GM18868 (cell line): ENCODE results near the gene MAP1LC3B.
"Not testable (repeated sequence)": the region's sequence is repeated elsewhere in the genome, so short reads cannot be mapped to it uniquely, and the experiment has no call there.

Experiments
- ATAC-seq: cut with Tn5 transposase; IDR thresholded peaks from one replicate; pipeline ENCODE4 v1.9.1; 2021; ENCODE audit warnings: mild to moderate bottlenecking, moderate library complexity; ENCODE audit not compliant: unreplicated experiment

MAP1LC3B gene

DNA sequence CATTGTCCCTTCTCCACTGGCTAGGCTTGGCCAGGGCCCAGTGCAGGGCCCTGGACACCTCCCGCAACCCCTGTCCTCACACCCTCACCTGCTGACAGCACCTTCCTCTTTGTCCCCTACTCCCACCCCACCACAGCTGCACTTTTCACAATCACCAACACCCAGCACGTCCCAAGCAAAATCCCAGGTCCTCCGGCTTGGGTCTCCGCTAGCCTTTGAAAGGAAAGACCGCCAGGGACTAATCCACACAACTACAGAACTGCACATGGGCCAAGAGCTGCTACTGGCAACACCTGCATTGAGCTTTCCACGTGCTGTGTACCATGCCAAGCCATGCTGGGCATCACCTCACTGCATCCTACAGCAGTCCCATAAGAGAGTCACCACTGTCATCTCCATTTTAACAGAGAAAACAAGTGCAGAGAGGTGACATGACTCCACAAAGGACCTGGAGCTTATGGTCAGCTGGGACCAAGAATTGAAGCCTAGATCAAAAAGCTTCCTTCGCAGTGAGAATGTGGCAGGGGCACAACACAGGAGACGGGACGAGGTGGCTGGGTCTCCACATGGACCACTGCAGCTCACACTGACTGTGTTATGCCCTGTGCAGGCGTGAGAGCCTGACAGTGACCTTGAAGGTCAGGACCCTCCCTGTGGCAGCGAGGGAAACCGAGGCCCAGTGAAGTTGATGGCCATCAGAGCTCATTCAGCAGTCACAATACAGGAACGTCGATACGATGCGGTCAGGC is 31.1 kb upstream of the MAP1LC3B start:
- ATAC-seq: no peak

DNA sequence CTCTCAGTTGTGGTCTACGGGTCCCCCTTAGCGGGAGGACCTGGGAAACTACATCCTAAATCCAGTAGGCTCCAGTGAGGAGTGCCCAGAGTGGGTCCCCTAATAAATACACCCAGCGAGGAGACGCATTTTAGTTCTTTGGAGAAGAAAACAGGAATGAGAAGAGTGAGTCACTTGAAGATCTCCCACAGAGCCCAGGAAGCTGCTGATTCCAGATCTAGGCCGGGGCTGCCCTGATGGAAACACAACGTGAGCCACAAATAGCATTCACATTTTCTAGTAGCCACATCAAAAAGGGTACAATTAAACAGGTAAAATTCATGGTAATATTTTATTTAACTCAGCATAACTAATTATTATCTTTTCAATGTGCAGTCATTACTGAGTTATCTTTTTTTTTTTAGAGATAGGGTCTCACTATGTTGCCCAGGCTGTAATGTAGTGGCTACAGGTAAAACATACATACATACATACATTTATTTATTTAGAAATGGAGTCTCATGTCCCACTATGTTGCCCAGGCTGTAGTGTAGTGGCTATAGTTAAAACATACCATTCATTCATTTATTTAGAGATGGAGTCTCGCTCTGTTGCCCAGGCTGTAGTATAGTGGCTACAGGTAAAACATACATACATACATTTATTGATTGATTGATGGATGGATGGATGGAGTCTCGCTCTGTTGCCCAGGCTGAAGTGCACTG is 30.1 kb upstream of the MAP1LC3B start:
- no peak for ATAC-seq

DNA sequence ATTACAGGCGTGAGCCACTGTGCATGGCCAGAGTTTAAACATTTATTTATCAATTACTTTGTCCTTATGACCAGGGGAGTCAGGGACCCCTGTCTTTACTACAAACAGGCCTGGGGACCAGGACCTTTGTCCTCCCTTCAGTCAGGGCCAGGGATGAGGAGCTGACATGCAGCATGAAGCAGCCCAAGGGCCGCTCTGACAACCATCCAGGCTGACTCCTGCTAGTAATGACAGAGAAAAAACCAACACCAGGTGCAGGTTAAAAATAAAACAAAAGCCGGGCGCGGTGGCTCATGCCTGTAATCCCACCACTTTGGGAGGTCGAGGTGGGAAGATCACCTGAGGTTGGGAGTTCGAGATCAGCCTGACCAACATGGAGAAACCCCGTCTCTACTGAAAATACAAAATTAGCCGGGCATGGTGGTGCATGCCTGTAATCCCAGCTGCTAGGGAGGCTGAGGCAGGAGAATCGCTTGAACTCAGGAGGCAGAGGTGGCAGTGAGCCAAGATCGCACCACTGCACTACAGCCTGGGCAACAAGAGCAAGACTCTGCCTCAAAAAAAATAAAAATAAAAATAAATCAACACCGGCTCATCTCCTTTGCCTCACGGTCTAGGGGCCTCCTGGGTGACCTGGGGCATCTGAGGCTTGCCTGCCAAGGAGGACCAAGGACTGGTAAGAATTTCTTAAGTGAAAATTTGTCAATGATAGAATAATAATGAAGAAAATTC is 29.1 kb upstream of the MAP1LC3B start:
- not testable (repeated sequence) for ATAC-seq

DNA sequence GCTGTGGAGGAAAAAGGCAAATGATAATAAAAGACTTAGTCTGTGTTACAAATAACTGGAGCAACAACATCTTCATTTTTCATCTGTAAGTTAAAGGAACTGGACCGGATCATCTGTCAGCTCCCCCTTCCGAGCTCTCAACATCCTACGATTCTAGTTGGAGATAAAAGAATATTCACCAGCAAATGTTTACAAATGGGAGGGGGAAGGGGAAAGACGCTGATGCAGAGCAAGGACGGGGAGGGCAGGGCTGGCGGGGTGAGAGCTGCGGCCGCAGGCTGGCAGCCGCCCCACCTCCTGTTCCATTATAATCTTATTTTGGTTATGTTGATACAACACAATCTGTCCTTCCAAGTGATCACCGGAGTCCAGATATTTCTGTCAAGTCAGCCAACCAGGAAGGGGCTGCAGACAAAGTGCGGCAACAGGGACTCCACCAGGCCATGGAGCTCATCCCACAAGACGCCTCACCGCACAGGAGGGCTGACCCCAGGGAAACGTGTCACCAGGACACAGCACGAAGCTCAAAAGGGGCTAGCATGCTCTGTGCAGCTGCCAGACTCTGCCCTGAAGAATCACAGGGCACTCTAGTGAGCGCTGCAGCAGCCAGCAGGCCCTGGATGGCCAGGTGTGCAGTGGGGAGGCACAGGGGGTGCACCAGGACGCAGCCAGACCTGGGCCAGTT is 28.2 kb upstream of the MAP1LC3B start:
- ATAC-seq: no peak

DNA sequence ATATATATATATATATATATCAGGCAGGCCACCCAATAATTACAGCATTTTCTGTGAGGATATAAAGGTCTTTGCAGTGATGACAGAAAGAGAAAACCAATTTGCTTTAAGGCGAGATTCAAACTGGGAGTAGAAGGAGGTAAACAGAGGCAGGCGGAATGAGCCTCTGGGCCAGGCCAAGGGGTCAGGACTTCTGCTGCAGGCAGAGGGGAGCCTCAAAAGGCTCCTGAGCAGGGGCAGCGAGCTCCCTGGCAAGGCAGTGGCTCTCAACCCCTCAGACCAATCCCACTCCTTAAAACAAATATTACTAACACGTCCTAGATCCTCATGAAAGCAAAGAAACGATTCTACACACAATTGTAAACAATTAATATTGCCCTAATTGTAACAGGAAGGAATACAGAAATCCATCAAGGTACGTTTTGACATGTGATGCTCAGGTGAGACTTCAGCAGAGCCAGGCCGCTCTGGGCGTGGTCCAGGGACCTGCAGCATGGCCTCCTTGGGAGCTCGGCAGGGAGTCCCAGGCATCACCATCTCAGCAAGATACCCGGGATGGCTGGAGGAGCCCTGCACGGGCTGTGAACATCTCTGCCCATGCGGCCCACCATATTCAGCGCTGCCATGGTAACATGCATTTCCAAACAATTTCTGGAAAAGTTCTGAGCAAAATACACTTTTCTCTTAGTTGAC is 27.0 kb upstream of the MAP1LC3B start:
- no peak for ATAC-seq

DNA sequence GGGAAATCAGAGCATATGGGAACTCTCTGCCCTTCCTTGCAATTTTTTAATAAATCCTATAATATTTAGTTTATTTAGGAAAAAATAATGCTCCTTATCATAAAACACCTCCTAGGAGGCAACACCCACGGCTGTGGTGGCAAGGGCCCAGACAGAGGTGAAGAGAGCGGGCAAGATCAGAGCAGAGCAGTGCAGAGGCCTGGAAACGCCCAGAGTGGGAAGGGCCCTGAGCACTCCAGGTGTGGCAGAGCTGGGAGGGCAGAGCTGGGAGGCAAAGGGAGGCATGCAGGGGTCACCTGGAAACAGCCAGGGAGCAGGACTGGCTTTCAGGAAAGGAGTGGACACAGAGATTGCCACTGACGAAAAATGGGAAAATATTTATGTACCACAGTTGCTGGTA is 25.8 kb upstream of the MAP1LC3B start:
- no peak for ATAC-seq

DNA sequence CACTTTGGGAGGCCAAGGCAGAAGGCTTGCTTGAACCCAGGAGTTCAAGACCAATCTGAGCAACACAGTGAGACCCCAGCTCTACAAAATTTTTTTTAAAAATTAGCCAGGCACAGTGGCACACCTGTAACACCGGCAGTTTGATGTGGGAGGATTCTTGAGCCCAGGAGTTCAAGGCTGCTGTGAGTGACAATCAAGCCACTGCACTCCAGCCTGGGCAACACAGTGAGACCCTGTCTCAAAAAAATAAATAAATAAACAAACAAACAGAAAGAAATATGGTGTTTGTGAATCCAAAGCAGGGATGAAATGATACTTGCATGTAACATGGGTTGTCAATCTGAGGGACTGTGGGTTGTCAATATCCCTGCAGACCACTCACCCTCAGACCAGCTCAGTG is 25.2 kb upstream of the MAP1LC3B start:
- ATAC-seq: no peak

DNA sequence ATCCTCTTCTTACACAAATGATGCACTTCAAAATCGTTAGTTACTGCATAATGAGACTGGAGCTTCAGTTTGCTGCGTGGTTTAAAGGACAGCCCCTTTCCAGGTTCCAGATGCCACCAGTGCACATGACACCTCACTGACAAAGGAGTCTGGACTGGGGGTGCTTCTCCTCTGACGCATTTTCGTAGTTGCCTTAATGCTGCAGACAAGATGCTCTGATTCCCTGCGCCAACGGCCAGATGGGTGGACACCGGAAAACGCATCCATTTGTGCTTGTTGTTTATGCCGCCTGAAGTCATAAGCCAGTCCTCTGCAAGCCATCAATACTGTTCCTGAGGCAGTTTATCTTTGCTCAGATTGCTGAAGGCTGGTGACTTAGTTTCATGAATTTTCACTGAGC is 24.6 kb upstream of the MAP1LC3B start:
- ATAC-seq: no peak

DNA sequence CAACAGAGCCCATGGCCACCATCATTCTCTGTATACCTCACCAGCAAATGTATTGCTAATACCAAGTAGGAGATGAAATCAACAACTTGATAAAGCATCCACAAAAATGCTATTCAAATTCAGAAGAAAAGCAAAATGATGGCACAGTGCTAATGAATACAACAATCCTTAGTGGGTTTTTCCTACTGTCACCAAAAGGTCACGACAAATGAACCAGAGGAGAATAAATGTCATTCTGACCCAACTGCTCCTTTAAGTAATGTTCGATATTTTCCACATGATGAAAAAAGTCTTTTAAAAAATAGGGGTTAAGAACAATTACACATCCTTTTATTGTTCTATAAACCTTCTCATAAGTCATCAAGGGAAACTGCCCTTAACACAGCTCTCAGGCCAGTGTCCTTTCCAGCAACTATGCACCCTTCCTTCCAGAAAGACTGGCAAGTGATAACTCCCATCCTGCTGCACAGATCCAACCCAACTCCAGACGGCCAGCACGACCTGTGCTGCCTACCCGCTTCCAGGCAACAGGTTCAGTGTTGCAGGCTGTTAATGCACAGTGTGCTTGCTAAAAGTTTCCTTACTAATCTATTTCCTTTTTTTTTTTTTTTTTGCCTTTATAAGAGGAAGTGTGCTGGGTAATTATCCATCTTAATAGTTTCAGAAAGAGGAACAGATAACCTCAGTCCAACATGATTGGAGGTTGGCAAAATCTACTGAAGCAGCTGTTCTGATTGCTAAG is 23.9 kb upstream of the MAP1LC3B start:
- no peak for ATAC-seq

DNA sequence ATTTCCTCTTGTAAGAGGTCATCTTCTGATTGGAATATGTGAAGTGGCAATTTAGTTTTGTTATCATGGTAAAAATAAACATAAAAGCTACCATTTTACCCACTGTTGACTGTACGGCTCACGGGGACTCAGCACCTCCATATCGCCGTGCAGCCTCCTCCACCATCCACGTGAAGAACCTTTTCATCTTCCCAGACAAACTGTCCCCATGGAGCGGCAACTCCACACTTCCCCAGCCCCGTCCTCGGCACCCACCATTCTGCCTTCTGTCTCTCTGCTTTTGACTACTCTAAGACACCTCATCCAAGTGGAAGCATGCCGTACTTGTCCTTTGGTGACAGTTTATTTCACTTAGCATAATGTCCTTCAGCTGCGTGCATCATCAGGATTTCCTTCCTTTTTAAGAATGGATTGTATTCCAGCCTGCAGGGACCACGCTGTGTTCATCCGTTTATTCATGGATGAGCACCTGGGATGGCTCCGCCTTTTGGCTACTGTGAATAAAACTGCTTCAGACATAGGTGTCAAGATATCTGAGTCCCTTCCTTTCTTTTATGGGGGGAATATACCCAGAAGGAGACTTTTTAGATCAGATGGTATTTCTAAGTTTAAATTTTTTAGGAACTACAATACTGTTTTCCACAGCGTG is 22.9 kb upstream of the MAP1LC3B start:
- ATAC-seq: no peak

DNA sequence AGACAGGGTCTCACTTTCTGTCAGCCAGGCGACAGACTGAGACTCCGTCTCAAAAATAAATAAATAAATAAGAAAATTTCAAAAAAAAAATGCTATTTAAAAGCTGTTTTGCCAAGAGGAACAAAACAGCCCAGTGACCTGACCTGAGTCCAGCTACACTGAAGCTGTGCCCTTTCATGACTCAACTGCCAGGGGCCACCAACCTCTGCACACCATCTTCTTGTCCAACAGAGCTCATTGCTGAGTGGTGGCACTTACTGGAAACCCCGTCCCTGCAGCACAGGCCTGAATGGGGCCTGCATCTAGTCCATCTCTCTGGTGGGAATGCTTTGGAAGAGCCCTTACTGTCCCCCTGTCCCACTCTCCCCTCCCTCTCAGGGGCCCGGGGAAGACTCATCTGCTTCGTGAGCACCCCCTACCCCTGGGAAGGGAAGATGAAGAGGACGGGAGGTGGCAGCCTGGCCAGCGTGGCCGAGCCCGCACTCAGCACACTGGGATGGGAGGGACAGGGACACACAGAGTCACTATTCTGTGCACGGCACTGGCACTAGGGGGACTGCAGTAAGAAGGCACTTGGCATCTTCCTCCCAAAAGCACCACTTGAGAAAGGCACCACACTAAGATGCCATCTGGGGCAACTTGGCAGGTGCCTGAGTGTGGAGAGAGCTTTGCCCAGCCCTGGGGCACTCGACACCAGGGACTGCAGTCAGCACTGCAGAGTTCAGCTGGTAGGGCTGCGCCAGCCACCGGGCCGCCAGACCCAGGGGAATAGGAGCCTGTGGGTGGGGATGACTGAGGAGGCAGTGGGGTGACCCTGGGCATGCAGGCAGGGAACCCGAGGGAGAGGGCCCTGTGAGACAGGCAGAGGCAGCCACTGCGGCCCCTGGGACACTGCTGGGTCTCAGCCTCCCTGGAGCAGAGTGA is 22.1 kb upstream of the MAP1LC3B start:
- no peak for ATAC-seq

DNA sequence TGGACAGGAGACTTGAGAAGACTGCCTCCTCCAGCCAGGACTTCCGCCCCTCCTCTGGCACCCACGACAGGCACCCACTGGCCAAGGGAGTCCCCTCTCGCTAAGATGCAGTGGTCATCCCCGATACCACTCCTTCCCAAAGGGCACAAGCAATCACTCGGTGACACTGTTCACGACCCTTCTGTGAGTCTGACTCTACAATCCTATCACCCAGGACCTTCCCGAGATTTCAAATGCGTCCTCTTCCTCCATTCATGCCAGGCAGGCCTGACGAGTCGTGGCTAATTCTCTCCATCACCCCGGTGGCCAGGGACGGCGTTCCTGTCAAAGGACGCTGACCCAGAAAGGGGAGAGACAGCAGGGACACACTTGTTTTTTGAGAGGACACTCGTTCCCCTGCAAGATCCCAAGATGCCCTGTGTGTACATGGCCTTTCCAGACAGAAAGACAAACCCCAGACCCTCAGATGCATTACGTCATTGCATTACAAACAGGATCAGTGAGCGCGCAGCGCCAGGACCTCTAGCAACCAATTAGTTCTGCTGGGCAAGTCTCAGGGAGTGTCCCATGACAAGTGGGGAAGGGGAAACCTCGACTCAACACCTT is 20.8 kb upstream of the MAP1LC3B start:
- ATAC-seq: no peak

DNA sequence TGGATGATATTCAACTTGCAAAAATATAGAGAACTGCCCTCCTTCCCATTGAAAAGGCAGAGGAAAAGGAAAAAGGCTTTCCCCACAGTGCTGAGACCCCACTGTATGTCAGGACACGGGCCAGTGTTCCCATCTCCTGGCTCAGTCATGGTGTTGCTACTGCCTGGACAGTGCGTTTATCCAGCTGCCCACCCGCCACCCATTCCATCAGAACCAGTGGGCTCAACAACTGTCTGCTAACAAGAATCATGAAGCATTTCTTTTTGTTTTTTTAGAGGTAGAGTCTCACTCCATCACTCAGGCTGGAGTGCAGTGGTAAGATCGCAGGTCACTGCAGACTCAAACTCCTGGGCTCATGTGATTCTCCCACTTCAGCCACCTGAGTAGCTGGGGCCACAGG is 19.8 kb upstream of the MAP1LC3B start:
- no peak for ATAC-seq

DNA sequence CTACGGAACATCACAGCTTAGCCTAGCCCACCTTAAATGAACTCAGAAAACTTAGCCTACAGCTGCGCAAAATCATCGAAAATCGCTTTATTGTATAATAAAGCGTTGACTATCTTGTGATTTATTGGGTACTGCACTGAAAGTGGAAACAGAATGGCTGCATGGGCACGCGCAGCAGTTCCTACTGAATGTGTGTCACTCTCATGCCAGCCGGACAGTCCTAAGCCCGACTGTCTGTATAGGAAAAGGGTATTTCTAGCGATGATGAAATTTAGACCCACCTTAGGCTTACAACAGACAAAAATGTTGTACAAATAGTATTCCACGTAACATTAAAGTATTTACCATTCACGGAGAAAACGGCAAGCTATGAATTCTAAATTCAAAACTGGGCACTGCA is 17.8 kb upstream of the MAP1LC3B start:
- no peak for ATAC-seq

DNA sequence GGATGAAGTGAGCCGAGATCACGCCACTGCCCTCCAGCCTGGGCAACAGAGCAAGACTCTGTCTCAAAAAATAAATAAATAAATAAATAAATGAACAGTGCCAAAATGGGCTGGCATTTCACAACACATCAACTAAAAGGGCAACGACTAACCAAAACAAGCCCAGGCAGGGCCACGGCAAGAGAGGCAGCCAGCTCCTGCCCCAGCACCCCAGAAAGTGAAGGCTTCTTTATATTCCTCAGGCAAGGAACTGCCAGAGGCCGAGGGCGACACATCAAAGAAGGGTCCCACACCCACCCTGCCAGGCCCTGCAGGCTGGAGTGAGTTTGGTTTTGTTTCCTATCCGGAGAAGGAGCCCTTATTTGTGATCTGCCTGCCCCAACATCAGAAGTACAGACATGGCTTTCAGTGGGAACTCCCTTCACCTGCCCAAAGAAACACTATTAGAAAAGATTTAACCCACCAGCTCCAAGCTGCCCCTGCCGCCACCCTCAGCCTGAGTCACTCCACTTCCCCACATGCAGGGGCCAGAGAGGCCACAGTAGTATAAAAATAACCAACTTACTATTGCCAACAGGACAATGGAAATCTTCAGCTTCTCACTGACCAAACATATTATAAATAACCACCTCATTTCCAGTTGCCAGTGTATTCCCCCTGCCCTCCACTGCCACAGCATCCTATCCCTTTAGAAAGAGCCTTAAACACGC is 16.6 kb upstream of the MAP1LC3B start:
- ATAC-seq: no peak

DNA sequence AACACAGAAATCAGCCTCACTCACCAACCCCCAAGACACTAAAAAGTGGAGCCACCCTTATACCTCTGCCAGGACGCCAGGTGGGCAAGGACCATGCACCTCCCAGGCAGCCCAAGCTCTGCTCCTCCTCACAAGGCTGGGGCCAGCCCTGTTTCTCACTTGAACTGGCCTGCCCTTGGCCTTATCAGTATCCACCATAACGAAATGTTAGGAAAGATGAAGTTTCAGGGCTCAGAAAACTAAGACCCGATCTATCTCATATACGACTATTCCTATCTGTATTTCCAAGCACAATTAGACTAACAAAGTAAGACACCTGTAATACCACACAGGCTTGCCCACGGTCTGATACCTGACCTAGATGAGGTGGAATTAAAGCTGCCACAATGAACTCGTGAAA is 15.5 kb upstream of the MAP1LC3B start:
- ATAC-seq: no peak

DNA sequence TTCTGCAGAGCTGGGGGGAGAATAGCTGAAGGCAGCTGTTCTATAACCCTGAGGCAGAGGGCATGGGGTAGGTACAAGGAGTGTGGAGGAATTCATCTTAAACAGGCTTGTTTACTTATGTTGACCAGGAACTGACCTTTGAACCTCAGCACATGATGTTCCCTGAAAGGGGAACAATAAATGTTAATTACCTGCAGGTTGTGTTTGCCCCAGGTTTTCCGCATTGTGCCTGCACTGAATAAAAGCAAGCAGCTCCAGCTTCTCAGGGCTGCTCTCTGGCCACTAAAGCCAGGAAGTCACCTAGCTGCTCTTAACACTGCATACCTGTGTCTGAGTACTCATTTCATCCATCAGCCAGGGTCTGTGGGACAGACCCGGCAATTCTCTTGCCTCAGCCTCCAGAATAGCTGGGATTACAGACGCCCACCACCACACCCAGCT is 12.8 kb upstream of the MAP1LC3B start:
- not testable (repeated sequence) for ATAC-seq
